Mesenchymal stem cell (in vitro differentiated cells and primary cell): Measurements from ENCODE around the gene PRELID1.
A peak's percentile ranks its signal among the peaks of the same experiment; 100 is the strongest.

Source experiments
- DNase-seq: peaks from one replicate; pipeline ENCODE4 v3.0.0-alpha.2; 2013
- H2AFZ ChIP-seq: one replicate; pipeline ENCODE4 v1.6.1; 2013; ENCODE audit warnings: low read depth, mild to moderate bottlenecking, control low read depth, inconsistent platforms, low read length, moderate library complexity
- H2AK5ac ChIP-seq: 2 replicates; pipeline ENCODE4 v1.6.1; 2013; ENCODE audit warnings: low read length, moderate library complexity, mild to moderate bottlenecking, inconsistent platforms; ENCODE audit not compliant: severe bottlenecking
- H2BK120ac ChIP-seq: one replicate; pipeline ENCODE4 v1.6.1; 2013; ENCODE audit warnings: low read depth, mild to moderate bottlenecking, inconsistent platforms, low read length, moderate library complexity
- H2BK12ac ChIP-seq, 2 experiments: one replicate each; pipeline ENCODE4 v1.6.1; 2013; ENCODE audit warnings: inconsistent platforms in 2 of 2, low read length in 2 of 2, mild to moderate bottlenecking in 2 of 2, moderate library complexity in 2 of 2, control low read depth in 1 of 2
- H2BK15ac ChIP-seq: one replicate; pipeline ENCODE4 v1.6.1; 2013; ENCODE audit warnings: mild to moderate bottlenecking, low read depth, inconsistent platforms; ENCODE audit not compliant: poor library complexity, severe bottlenecking
- H2BK5ac ChIP-seq: 2 replicates; pipeline ENCODE4 v1.6.1; 2013; ENCODE audit warnings: low read depth, mild to moderate bottlenecking, low read length, control low read depth, inconsistent platforms; ENCODE audit not compliant: poor library complexity, severe bottlenecking
- H3K14ac ChIP-seq, 2 experiments: one replicate each; pipeline ENCODE4 v1.6.1; 2013; ENCODE audit warnings: inconsistent platforms in 2 of 2, low read length in 2 of 2, control low read depth in 1 of 2, mild to moderate bottlenecking in 1 of 2, moderate library complexity in 1 of 2
- H3K18ac ChIP-seq, 2 experiments: one replicate each; pipeline ENCODE4 v1.6.1; 2013; ENCODE audit warnings: inconsistent platforms in 2 of 2, low read length in 2 of 2, control low read depth in 1 of 2, low read depth in 1 of 2, mild to moderate bottlenecking in 1 of 2
- H3K23ac ChIP-seq, 2 experiments: one replicate each; pipeline ENCODE4 v1.6.1; 2013; ENCODE audit warnings: inconsistent platforms in 2 of 2, low read length in 2 of 2, mild to moderate bottlenecking in 2 of 2, moderate library complexity in 2 of 2, control low read depth in 1 of 2
- H3K27ac ChIP-seq: 2 replicates; pipeline ENCODE4 v1.5.1; 2013; ENCODE audit warnings: mild to moderate bottlenecking, moderate library complexity, low read length, control low read depth, inconsistent platforms; ENCODE audit not compliant: poor library complexity, severe bottlenecking
- H3K27me3 ChIP-seq, 2 experiments: 2 replicates each; pipeline versions ENCODE4 v1.6.1 to v1.7.0; 2013; ENCODE audit warnings: low read length in 2 of 2, mild to moderate bottlenecking in 2 of 2, moderate library complexity in 2 of 2, control low read depth in 1 of 2, inconsistent platforms in 1 of 2; ENCODE audit not compliant: control insufficient read depth in 1 of 2, insufficient read depth in 1 of 2
- H3K36me3 ChIP-seq, 2 experiments: 2 replicates each; pipeline versions ENCODE4 v1.6.1 to v1.7.0; 2013; ENCODE audit warnings: low read length in 2 of 2, control low read depth in 1 of 2, inconsistent platforms in 1 of 2, low read depth in 1 of 2, mild to moderate bottlenecking in 1 of 2; ENCODE audit not compliant: insufficient read depth in 2 of 2, control insufficient read depth in 1 of 2
- H3K4ac ChIP-seq, 2 experiments: one replicate each; pipeline ENCODE4 v1.6.1; 2013; ENCODE audit warnings: inconsistent platforms in 2 of 2, low read length in 2 of 2, mild to moderate bottlenecking in 2 of 2, moderate library complexity in 2 of 2, control low read depth in 1 of 2, low read depth in 1 of 2
- H3K4me1 ChIP-seq: 2 replicates; pipeline ENCODE4 v1.6.1; 2013; ENCODE audit warnings: low read depth, low read length, control low read depth; ENCODE audit not compliant: control insufficient read depth, insufficient read depth
- H3K4me2 ChIP-seq: 2 replicates; pipeline ENCODE4 v1.6.1; 2013; ENCODE audit warnings: low read length, mild to moderate bottlenecking, inconsistent platforms; ENCODE audit not compliant: poor library complexity, severe bottlenecking
- H3K4me3 ChIP-seq, 2 experiments: 2 replicates each; pipeline versions ENCODE4 v1.5.1 to v1.7.0; 2013; ENCODE audit warnings: low read length in 2 of 2, mild to moderate bottlenecking in 2 of 2, control low read depth in 1 of 2, low read depth in 1 of 2; ENCODE audit not compliant: insufficient read depth in 1 of 2
- H3K79me1 ChIP-seq: replicated peaks from 2 replicates; pipeline ENCODE4 v1.6.1; 2013; ENCODE audit warnings: mild to moderate bottlenecking, control low read depth, low read length, inconsistent platforms; ENCODE audit not compliant: poor library complexity, severe bottlenecking
- H3K9ac ChIP-seq: 2 replicates; pipeline ENCODE4 v1.7.0; 2013; ENCODE audit warnings: mild to moderate bottlenecking, low read length, moderate library complexity
- H3K9me3 ChIP-seq: 2 replicates; pipeline ENCODE4 v1.7.0; 2013; ENCODE audit warnings: mild to moderate bottlenecking, low read length; ENCODE audit not compliant: control insufficient read depth
- H4K8ac ChIP-seq: one replicate; pipeline ENCODE4 v1.6.1; 2013; ENCODE audit warnings: inconsistent platforms, mild to moderate bottlenecking, low read length, moderate library complexity
- H4K91ac ChIP-seq: one replicate; pipeline ENCODE4 v1.6.1; 2013; ENCODE audit warnings: mild to moderate bottlenecking, low read length, inconsistent platforms
- WGBS: methylation state at CpG from one replicate; pipeline ENCODE4 v1.1.7; 2013; ENCODE audit warnings: mixed read lengths; 5-methylcytosine and 5-hydroxymethylcytosine counted together

The PRELID1 gene

GRCh38 chr5:177347699-177348098, 44.1 kb downstream of the PRELID1 start:
- Histone ChIP-seq H2BK12ac (no peak overlapping the region), H2BK15ac (no peak overlapping the region), H4K8ac (no peak overlapping the region), H3K4ac (no peak overlapping the region), H3K79me1 (peaks cover 1% of the 10 kb centered on the region), H3K27ac (no peak overlapping the region), H4K91ac (no peak overlapping the region), H3K23ac (no peak overlapping the region), H3K27me3 (no peaks in the 10 kb centered on the region), H2BK120ac (no peak overlapping the region), H3K9ac (peak overlapping the region; percentile 28), H2BK5ac (no peak overlapping the region), H3K36me3 (peaks cover 19 to 43% of the 10 kb centered on the region in 2 experiments), H2AK5ac (no peak overlapping the region), H3K18ac (no peak overlapping the region), H3K14ac (no peak overlapping the region), H2AFZ (no peak overlapping the region), H3K4me1 (peaks cover 19% of the 10 kb centered on the region), H3K4me2 (no peak overlapping the region), H3K9me3 (no peaks in the 10 kb centered on the region), H3K4me3 (no peak overlapping the region)
- 98% methylated on average over 4 of the region's 4 CpGs for WGBS
- DNase-seq: no peak

- Histone ChIP-seq H2BK15ac (no peak overlapping the region), H2AK5ac (no peak overlapping the region), H2BK120ac (no peak overlapping the region), H4K91ac (no peak overlapping the region), H3K23ac (no peak overlapping the region), H2BK12ac (no peak overlapping the region), H3K4me1 (peaks cover 19% of the 10 kb centered on the region), H3K27me3 (no peaks in the 10 kb centered on the region), H3K4me3 (peak overlapping the region in 1 of 2 experiments; percentile 100), H3K36me3 (peaks cover 16 to 34% of the 10 kb centered on the region in 2 experiments), H3K9ac (no peak overlapping the region), H2AFZ (no peak overlapping the region), H3K14ac (no peak overlapping the region), H3K4me2 (no peak overlapping the region), H3K79me1 (no peaks in the 10 kb centered on the region), H3K27ac (no peak overlapping the region), H4K8ac (no peak overlapping the region), H2BK5ac (no peak overlapping the region), H3K18ac (no peak overlapping the region), H3K4ac (no peak overlapping the region), H3K9me3 (no peaks in the 10 kb centered on the region)
- 95% methylated on average over 3 of the region's 3 CpGs for WGBS
- no peak for DNase-seq
Observed at GRCh38 chr5:177349362-177349647, 45.7 kb downstream of the PRELID1 start.

DNA sequence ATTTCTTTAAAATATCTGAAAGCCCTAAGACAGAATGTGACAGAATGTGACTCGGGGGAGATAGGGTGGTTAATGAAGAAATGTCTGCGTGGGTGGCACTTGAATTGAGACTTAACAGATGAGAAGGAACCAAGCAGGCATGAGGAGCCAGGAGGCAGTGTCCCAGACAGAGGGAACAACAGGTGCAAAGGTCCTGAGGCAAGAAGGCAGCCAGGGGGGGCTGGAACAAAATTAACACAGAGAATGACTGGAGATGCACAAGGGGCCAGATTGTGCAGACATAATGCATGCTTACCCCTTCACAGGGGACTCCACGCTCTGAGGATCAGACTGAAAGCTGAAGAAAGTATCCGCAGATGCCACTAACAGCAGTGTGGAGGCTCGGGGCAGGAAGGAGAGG, 46.2 kb downstream of the PRELID1 start:
- WGBS: 94% methylated on average over 5 of the region's 5 CpGs
- H3K36me3 ChIP-seq: peaks cover 15 to 34% of the 10 kb centered on the region in 2 experiments
- no peak overlapping the region for H2BK12ac ChIP-seq

DNA sequence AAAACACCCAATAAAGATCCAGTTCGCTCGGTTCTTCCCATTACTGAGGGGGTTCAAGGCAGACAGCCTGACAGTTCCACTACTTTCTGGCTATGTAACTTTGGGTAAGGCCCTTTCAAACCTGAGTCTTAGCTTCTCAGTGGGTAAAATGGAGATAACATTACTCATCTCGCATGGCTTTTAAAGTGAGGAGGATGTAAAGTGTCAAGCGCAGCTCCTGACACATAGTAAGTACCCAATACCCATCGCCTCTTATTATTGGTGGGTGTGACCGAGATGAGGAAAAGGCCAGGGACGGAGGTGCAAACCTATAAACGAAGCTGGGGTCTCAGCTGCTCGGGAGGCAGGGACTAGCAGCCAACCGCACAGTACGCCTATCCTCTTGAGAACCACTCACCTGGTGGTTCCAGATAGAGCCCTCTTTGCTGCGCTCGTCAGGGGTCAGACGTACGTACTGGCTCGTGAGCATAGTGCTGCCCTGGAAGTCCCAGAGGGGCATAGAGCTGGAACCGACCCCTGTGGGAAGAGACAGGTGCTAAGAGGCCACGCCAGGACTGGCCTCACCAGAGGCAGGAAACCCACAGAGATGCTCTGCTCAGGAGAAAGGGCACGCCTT, 47.3 kb downstream of the PRELID1 start:
- peak overlapping the region; percentile 99 for H3K27ac ChIP-seq
- peak overlapping the region; percentile 99 for H3K9ac ChIP-seq
- H3K36me3 ChIP-seq: peaks cover 9 to 34% of the 10 kb centered on the region in 2 experiments
- H2BK12ac ChIP-seq: no peak overlapping the region
- peaks cover 19% of the 10 kb centered on the region for H3K4me1 ChIP-seq
- peak overlapping the region; percentile 54 for H3K4me2 ChIP-seq
- peak overlapping the region; percentile 89 for H4K8ac ChIP-seq
- H3K18ac ChIP-seq: peak overlapping the region in 1 of 2 experiments; percentile 1
- H4K91ac ChIP-seq: peak overlapping the region; percentile 48
- DNase-seq: no peak
- H3K79me1 ChIP-seq: no peaks in the 10 kb centered on the region
- no peak overlapping the region for H2BK15ac ChIP-seq
- H3K27me3 ChIP-seq: peaks cover 0 to 3% of the 10 kb centered on the region in 2 experiments
- H2BK120ac ChIP-seq: no peak overlapping the region
- no peak overlapping the region for H3K23ac ChIP-seq
- H3K9me3 ChIP-seq: peaks cover 7% of the 10 kb centered on the region
- 21% methylated on average over 19 of the region's 19 CpGs for WGBS
- H2AK5ac ChIP-seq: peak overlapping the region; percentile 23
- peak overlapping the region; percentile 1 to 34 for H3K4ac ChIP-seq
- no peak overlapping the region for H2AFZ ChIP-seq
- H2BK5ac ChIP-seq: no peak overlapping the region
- peak overlapping the region; percentile 71 to 100 for H3K4me3 ChIP-seq
- H3K14ac ChIP-seq: no peak overlapping the region

More for the DNA sequence above, 46.2 kb downstream of the PRELID1 start:
- H4K91ac ChIP-seq: no peak overlapping the region
- H3K9me3 ChIP-seq: no peaks in the 10 kb centered on the region
- peak overlapping the region; percentile 17 for H3K4me2 ChIP-seq
- DNase-seq: no peak
- no peaks in the 10 kb centered on the region for H3K27me3 ChIP-seq
- H3K4me1 ChIP-seq: peaks cover 19% of the 10 kb centered on the region
- H2AK5ac ChIP-seq: no peak overlapping the region
- no peak overlapping the region for H4K8ac ChIP-seq
- H2BK5ac ChIP-seq: no peak overlapping the region
- H3K27ac ChIP-seq: no peak overlapping the region
- no peak overlapping the region for H3K4ac ChIP-seq
- H3K9ac ChIP-seq: peak overlapping the region; percentile 99
- no peak overlapping the region for H2BK120ac ChIP-seq
- no peak overlapping the region for H2AFZ ChIP-seq
- H3K23ac ChIP-seq: no peak overlapping the region
- H3K79me1 ChIP-seq: no peaks in the 10 kb centered on the region
- H3K14ac ChIP-seq: no peak overlapping the region
- H3K4me3 ChIP-seq: peak overlapping the region in 1 of 2 experiments; percentile 100
- H2BK15ac ChIP-seq: no peak overlapping the region
- no peak overlapping the region for H3K18ac ChIP-seq
